Liver (tissue), 3 donors: ENCODE measurements around the gene ATPAF1.
"Not testable (repeated sequence)": the region's sequence is repeated elsewhere in the genome, so short reads cannot be mapped to it uniquely, and the experiment has no call there.

Experiments used
- CTCF ChIP-seq: fragments of 150-350 bp; IDR thresholded peaks from 2 replicates; pipeline ENCODE4 v1.5.1; 2017; ENCODE audit warnings: improper control_type of control experiment, low read depth, low read length; ENCODE audit not compliant: missing input control
- HNF4A ChIP-seq, 2 donors: conservative IDR thresholded peaks; 2 replicates each; pipeline ENCODE4 v1.6.1; 2016; ENCODE audit warnings: antibody characterized with exemption in 2 of 2, mild to moderate bottlenecking in 2 of 2
- HNF4G ChIP-seq: IDR thresholded peaks from 2 replicates; pipeline ENCODE4 v1.6.1; 2016; ENCODE audit warnings: antibody characterized with exemption
- JUND ChIP-seq, 2 donors: IDR thresholded peaks; 2 replicates each; pipeline ENCODE4 v1.6.1; 2016; ENCODE audit warnings: antibody characterized with exemption in 2 of 2
- NR2F2 ChIP-seq: IDR thresholded peaks from 2 replicates; pipeline ENCODE4 v1.6.1; 2016; ENCODE audit warnings: antibody characterized with exemption
- SP1 ChIP-seq: IDR thresholded peaks from 2 replicates; pipeline ENCODE4 v1.6.1; 2018; ENCODE audit warnings: antibody characterized with exemption, mild to moderate bottlenecking
- TAF1 ChIP-seq: conservative IDR thresholded peaks from 2 replicates; pipeline ENCODE4 v1.6.1; 2016; ENCODE audit warnings: antibody characterized with exemption, mild to moderate bottlenecking
- YY1 ChIP-seq: IDR thresholded peaks from 2 replicates; pipeline ENCODE4 v1.6.1; 2016; ENCODE audit warnings: antibody characterized with exemption, mild to moderate bottlenecking
- TF ChIP-seq, protein P1 (sequence below): IDR thresholded peaks from 2 replicates; pipeline ENCODE4 v1.6.1; 2016; ENCODE audit warnings: antibody characterized with exemption
- donor health status: healthy.
- donor health status: healthy.

DNA sequence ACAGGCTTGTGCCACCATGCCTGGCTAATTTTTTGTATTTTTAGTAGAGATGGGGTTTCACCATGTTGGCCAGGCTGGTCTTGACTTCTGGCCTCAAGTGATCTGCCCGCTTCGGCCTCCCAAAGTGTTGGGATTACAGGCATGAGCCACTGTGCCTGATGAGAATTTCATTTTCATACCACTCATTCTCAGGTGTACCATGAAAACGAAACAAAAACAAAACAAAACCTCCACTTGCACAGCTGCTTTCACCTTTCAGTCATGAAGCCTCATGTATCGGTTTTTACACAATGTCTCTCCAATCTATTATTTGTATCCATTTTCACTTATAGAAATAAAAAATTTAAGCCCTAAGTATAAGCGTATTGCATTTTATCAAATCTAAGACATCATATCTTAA is 8.0 kb downstream of the ATPAF1 start:
- not testable (repeated sequence) for TF ChIP-seq CTCF; HNF4G; NR2F2; TAF1; HNF4A (conservative IDR thresholded peaks at IDR 0.05); YY1; SP1; JUND (IDR thresholded peaks at IDR 0.05)
- TF ChIP-seq, protein P1, sequence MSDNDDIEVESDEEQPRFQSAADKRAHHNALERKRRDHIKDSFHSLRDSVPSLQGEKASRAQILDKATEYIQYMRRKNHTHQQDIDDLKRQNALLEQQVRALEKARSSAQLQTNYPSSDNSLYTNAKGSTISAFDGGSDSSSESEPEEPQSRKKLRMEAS, result not testable (repeated sequence)
